ENCODE results near the gene DCDC2B. TPM values are rescaled to one million over a fixed set of nuclear protein-coding genes. Genes with fewer than 3 reads are reported as not detected.
A peak's percentile ranks its signal among the peaks of the same experiment; 100 is the strongest.

Gene DCDC2B
- total and polyA plus RNA-seq, 9 of the 15 experiments (the other 6 are each of a cell fraction or from before 2014, with no cell fraction given): not detected

DNA sequence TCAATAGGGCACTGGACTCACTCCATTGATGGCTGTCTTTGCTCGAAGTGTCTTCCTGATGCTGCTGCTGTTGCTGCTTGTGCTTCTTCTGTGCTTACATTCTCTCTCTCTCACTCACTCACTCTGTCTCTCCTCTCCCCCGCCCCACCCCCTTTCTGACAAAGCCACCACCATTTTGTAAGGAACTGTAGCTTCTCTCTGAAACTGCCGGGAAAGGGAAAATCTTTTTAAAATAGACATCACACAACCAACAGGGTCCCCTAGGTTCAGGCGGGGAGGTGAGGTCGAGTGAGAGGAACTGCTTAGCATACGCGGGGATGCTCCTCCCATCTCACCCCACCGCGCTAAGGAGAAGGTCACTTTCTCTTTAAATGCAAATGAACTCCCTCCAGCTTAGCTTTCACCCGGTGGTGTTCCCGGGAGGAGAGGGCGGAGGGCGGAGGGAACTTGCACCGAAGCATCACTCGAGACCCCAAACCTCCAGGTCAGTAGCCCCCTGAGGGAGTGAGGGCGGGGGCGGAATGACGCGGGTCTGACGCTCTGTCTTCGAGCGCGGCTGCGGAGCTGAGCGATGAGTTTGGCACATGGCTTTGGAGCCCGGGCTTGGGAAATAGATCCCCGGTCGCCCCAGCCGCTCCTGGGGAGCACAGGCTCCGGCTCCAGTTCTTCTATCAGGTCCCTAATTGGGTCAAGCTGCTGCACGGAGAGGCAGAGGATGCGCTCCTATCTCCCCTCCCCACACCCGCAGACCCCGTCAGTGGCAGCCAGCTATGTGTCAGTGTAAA, 8.5 kb upstream of the DCDC2B start, which contains the start of gene CCDC28B (continued):
- TF ChIP-seq, protein P1, sequence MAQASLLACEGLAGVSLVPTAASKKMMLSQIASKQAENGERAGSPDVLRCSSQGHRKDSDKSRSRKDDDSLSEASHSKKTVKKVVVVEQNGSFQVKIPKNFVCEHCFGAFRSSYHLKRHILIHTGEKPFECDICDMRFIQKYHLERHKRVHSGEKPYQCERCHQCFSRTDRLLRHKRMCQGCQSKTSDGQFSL (CRISPR knock-in tag; IDR thresholded peaks at IDR 0.05): peak; percentile 92
- TF ChIP-seq, protein P1 (tag; IDR thresholded peaks at IDR 0.05): no peak
- TF ChIP-seq, protein P2, sequence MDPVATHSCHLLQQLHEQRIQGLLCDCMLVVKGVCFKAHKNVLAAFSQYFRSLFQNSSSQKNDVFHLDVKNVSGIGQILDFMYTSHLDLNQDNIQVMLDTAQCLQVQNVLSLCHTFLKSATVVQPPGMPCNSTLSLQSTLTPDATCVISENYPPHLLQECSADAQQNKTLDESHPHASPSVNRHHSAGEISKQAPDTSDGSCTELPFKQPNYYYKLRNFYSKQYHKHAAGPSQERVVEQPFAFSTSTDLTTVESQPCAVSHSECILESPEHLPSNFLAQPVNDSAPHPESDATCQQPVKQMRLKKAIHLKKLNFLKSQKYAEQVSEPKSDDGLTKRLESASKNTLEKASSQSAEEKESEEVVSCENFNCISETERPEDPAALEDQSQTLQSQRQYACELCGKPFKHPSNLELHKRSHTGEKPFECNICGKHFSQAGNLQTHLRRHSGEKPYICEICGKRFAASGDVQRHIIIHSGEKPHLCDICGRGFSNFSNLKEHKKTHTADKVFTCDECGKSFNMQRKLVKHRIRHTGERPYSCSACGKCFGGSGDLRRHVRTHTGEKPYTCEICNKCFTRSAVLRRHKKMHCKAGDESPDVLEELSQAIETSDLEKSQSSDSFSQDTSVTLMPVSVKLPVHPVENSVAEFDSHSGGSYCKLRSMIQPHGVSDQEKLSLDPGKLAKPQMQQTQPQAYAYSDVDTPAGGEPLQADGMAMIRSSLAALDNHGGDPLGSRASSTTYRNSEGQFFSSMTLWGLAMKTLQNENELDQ (CRISPR knock-in tag; IDR thresholded peaks at IDR 0.05; ENCODE audit: borderline replicate concordance): no peak
- no peak for TF ChIP-seq SAFB2 (IDR thresholded peaks at IDR 0.05; ENCODE audit: borderline replicate concordance, low read depth, low read length, severe bottlenecking)
- peak; percentile 9; the same call in 1 of the 2 replicates for TF ChIP-seq PHF8 (IDR thresholded peaks at IDR 0.05; ENCODE audit: borderline replicate concordance, low read length)
- TF ChIP-seq, protein P3, sequence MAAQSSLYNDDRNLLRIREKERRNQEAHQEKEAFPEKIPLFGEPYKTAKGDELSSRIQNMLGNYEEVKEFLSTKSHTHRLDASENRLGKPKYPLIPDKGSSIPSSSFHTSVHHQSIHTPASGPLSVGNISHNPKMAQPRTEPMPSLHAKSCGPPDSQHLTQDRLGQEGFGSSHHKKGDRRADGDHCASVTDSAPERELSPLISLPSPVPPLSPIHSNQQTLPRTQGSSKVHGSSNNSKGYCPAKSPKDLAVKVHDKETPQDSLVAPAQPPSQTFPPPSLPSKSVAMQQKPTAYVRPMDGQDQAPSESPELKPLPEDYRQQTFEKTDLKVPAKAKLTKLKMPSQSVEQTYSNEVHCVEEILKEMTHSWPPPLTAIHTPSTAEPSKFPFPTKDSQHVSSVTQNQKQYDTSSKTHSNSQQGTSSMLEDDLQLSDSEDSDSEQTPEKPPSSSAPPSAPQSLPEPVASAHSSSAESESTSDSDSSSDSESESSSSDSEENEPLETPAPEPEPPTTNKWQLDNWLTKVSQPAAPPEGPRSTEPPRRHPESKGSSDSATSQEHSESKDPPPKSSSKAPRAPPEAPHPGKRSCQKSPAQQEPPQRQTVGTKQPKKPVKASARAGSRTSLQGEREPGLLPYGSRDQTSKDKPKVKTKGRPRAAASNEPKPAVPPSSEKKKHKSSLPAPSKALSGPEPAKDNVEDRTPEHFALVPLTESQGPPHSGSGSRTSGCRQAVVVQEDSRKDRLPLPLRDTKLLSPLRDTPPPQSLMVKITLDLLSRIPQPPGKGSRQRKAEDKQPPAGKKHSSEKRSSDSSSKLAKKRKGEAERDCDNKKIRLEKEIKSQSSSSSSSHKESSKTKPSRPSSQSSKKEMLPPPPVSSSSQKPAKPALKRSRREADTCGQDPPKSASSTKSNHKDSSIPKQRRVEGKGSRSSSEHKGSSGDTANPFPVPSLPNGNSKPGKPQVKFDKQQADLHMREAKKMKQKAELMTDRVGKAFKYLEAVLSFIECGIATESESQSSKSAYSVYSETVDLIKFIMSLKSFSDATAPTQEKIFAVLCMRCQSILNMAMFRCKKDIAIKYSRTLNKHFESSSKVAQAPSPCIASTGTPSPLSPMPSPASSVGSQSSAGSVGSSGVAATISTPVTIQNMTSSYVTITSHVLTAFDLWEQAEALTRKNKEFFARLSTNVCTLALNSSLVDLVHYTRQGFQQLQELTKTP (IDR thresholded peaks at IDR 0.05; ENCODE audit: low read depth in 1 of 2, partially characterized antibody in 2 of 2): peak; percentile 34 to 37
- no peak for TF ChIP-seq ZNF79 (CRISPR knock-in tag; IDR thresholded peaks at IDR 0.05; ENCODE audit: low read depth)
- TF ChIP-seq MCM7 (IDR thresholded peaks at IDR 0.05): no peak
- no peak for TF ChIP-seq SMARCA5 (IDR thresholded peaks at IDR 0.05)
- no peak for TF ChIP-seq SRSF1 (IDR thresholded peaks at IDR 0.05; ENCODE audit: low read depth, low read length)
- no peak for TF ChIP-seq PURB (CRISPR knock-in tag; IDR thresholded peaks at IDR 0.05; ENCODE audit: low read depth)
- TF ChIP-seq WHSC1 (IDR thresholded peaks at IDR 0.05; ENCODE audit: low read length): no peak
- TF ChIP-seq ARNT (IDR thresholded peaks at IDR 0.05): peak in 1 of 2 experiments; percentile 57; a peak in 1 of 4 replicates
- TF ChIP-seq RAD51 (IDR thresholded peaks at IDR 0.05; ENCODE audit: borderline replicate concordance, low read depth): no peak

Measured in K562 (cell line).